C4-2B (cell line): ENCODE data around the gene ANKRD63.

Source experiments
- CTCF ChIP-seq: fragments of 450-650 bp; conservative IDR thresholded peaks from 2 replicates; pipeline ENCODE4 v1.5.1; 2017; ENCODE audit warnings: mild to moderate bottlenecking
- ZFX ChIP-seq: fragments of 450-650 bp; IDR thresholded peaks from 2 replicates; pipeline ENCODE4 v1.6.1; 2017

- TF ChIP-seq CTCF, result no peak
- no peak for TF ChIP-seq ZFX
Observed at GRCh38 chr15:40314723-40315276, 31.9 kb upstream of the ANKRD63 start.
